PC-3 (cell line): ENCODE data around the gene RAB5B. TPM values are rescaled to one million over a fixed set of nuclear protein-coding genes. Genes with fewer than 3 reads are reported as not detected.
A peak's percentile ranks its signal among the peaks of the same experiment; 100 is the strongest.

Source experiments
- ATAC-seq: fragments of 200-7000 bp; cut with Tn5 transposase; 2 replicates; pipeline ENCODE4 v1.9.1; 2020; ENCODE audit warnings: mild to moderate bottlenecking, moderate library complexity
- BruUV-seq: library from RNA; stranded (reverse); fragments of 400-500 nt; replicated peaks from 2 replicates; lab custom pipeline; 2021; lab: Mats Ljungman, UMichigan
- CTCF ChIA-PET: fragments of 300-600 bp; sonication (Branson Sonifier 250); formaldehyde crosslinking; loops from one replicate; lab custom pipeline; 2022; ENCODE audit warnings: antibody characterized with exemption; lab: Charles Lee
- POLR2A ChIA-PET: fragments of 300-600 bp; sonication (Branson Sonifier 250); formaldehyde crosslinking; loops from one replicate; lab custom pipeline; 2022; ENCODE audit warnings: antibody characterized with exemption; ENCODE audit not compliant: unreplicated experiment; lab: Charles Lee
- DNase-seq: peaks from one replicate; pipeline ENCODE4 v3.0.0-alpha.2; 2015
- H2AFZ ChIP-seq: fragments of 300-600 bp; sonication (generic); 2 replicates; pipeline ENCODE4 v1.6.0; 2016; ENCODE audit warnings: antibody characterized with exemption, low read length
- H3F3A ChIP-seq: fragments of 300-600 bp; sonication (generic); one replicate; pipeline ENCODE4 v1.6.0; 2017; ENCODE audit warnings: antibody characterized with exemption, low read length, control low read depth, mild to moderate bottlenecking; ENCODE audit not compliant: unreplicated experiment
- H3K27ac ChIP-seq: fragments of 300-600 bp; sonication (generic); 2 replicates; pipeline ENCODE4 v1.5.1; 2016; ENCODE audit warnings: mild to moderate bottlenecking, low read length
- H3K27me3 ChIP-seq: fragments of 300-600 bp; sonication (generic); 2 replicates; pipeline ENCODE4 v1.6.1; 2016; ENCODE audit warnings: low read length, mixed read lengths
- H3K36me3 ChIP-seq: fragments of 300-600 bp; sonication (generic); 2 replicates; pipeline ENCODE4 v1.6.1; 2016; ENCODE audit warnings: low read depth, mixed run types, low read length, mixed read lengths
- H3K4me1 ChIP-seq: fragments of 300-600 bp; sonication (generic); 2 replicates; pipeline ENCODE4 v1.5.1; 2016; ENCODE audit warnings: low read length; ENCODE audit not compliant: insufficient read depth
- H3K4me2 ChIP-seq: fragments of 300-600 bp; sonication (generic); 2 replicates; pipeline ENCODE4 v1.6.0; 2016; ENCODE audit warnings: low read length
- H3K4me3 ChIP-seq: fragments of 300-600 bp; sonication (generic); 2 replicates; pipeline ENCODE4 v1.5.1; 2016; ENCODE audit warnings: mild to moderate bottlenecking, low read length, mixed read lengths
- H3K79me2 ChIP-seq: fragments of 300-600 bp; sonication (generic); 2 replicates; pipeline ENCODE4 v1.6.1; 2017; ENCODE audit warnings: low read length, mixed read lengths
- H3K9ac ChIP-seq: fragments of 300-600 bp; sonication (generic); 2 replicates; pipeline ENCODE4 v1.6.0; 2016; ENCODE audit warnings: mild to moderate bottlenecking, low read length
- H3K9me2 ChIP-seq: fragments of 300-600 bp; sonication (generic); replicated peaks from 2 replicates; pipeline ENCODE4 v1.6.1; 2016; ENCODE audit warnings: mixed run types, low read length, mixed read lengths
- H3K9me3 ChIP-seq: fragments of 300-600 bp; sonication (generic); 2 replicates; pipeline ENCODE4 v1.6.1; 2016; ENCODE audit warnings: low read length, mixed read lengths
- H4K20me1 ChIP-seq: fragments of 300-600 bp; sonication (generic); 2 replicates; pipeline ENCODE4 v1.6.1; 2016; ENCODE audit warnings: low read length, mixed read lengths
- EZH2 ChIP-seq: fragments of 300-600 bp; sonication (generic); IDR thresholded peaks from one replicate; pipeline ENCODE4 v1.6.1; 2017; ENCODE audit warnings: antibody characterized with exemption, mild to moderate bottlenecking, low read length; ENCODE audit not compliant: unreplicated experiment
- EZH2phosphoT487 ChIP-seq: fragments of 300-600 bp; sonication (generic); IDR thresholded peaks from 2 replicates; pipeline ENCODE4 v1.6.1; 2018; ENCODE audit warnings: mild to moderate bottlenecking, antibody characterized with exemption, low read length, borderline replicate concordance
- intact Hi-C: fragments of 100-400 bp; cut with micrococcal nuclease; formaldehyde crosslinking; loops from 2 replicates; pipeline ENCODE4 v1.9.0; 2023
- total RNA-seq: library from RNA; depleted of rRNA; stranded (reverse); fragments of >200 nt; gene quantifications from 2 replicates; pipeline ENCODE4 v1.2.3, GENCODE V29; 2014
- TF ChIP-seq, protein P1 (sequence below): fragments of 300-600 bp; sonication (generic); conservative IDR thresholded peaks from 2 replicates; pipeline ENCODE4 v1.5.1; 2017; ENCODE audit warnings: antibody characterized with exemption, low read depth, mild to moderate bottlenecking, low read length

RAB5B gene
- total RNA-seq, 1 experiment from 2014 or later: 48.8 TPM

GRCh38 chr12:56040151-56040550 is 66.3 kb downstream of the RAB5B start:
- Histone ChIP-seq H3K36me3 (peaks cover 24% of the 10 kb centered on the region), H2AFZ (no peak overlapping the region), H3K9ac (no peak overlapping the region), H3K79me2 (peaks cover 24% of the 10 kb centered on the region), H3K9me3 (no peaks in the 10 kb centered on the region), H3K4me2 (no peak overlapping the region), H3K27me3 (no peaks in the 10 kb centered on the region), H3K4me3 (no peak overlapping the region), H3K9me2 (no peaks in the 10 kb centered on the region), H4K20me1 (peaks cover 17% of the 10 kb centered on the region), H3K4me1 (peaks cover 19% of the 10 kb centered on the region), H3F3A (peaks cover 8% of the 10 kb centered on the region), H3K27ac (no peak overlapping the region)
- no TSS peak for BruUV-seq
- ChIA-PET POLR2A (no interaction called here), CTCF (interaction anchor here (1.0 kb wide), 1 partner anchor 43 kb away, joined by 3 read pairs; the partner anchor contains the start of gene SUOX)
- no peak for DNase-seq
- intact Hi-C loops: loop anchor here (2.0 kb wide), 1 partner anchor 67 kb away; no protein-coding TSS in a partner anchor
- no peak for ATAC-seq
- TF ChIP-seq, protein P1, sequence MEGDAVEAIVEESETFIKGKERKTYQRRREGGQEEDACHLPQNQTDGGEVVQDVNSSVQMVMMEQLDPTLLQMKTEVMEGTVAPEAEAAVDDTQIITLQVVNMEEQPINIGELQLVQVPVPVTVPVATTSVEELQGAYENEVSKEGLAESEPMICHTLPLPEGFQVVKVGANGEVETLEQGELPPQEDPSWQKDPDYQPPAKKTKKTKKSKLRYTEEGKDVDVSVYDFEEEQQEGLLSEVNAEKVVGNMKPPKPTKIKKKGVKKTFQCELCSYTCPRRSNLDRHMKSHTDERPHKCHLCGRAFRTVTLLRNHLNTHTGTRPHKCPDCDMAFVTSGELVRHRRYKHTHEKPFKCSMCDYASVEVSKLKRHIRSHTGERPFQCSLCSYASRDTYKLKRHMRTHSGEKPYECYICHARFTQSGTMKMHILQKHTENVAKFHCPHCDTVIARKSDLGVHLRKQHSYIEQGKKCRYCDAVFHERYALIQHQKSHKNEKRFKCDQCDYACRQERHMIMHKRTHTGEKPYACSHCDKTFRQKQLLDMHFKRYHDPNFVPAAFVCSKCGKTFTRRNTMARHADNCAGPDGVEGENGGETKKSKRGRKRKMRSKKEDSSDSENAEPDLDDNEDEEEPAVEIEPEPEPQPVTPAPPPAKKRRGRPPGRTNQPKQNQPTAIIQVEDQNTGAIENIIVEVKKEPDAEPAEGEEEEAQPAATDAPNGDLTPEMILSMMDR: no peak
- TF ChIP-seq EZH2 (no peak), EZH2phosphoT487 (no peak)

DNA sequence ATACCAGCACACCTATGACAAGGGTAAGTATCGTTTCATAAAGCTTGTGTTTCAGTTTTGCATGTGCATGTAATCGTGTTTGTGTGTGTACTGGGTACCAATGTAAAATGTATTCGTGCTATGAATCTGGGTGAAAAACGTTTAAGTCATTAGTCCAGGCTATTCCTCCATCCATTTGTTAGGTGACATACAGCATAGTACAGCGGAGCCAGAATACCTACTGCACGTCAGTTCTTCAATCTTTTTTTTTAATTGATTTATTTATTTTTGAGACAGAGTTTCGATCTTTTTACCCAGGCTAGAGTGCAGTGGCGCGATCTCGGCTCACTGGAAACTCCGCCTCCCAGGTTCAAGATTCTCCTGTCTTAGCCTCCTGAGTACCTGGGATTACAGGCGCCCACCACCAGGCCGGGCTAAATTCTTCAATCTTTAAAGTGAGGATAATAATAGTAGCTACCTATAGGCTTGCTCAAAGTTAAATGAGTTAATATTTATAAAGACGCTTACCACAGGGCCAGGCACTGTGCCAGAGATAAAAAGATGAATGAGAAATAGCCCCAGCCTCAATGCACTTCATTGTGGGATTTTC is 67.2 kb downstream of the RAB5B start:
- H3K9me2 ChIP-seq: no peaks in the 10 kb centered on the region
- no peaks in the 10 kb centered on the region for H3K27me3 ChIP-seq
- TSS peak; percentile 86 for BruUV-seq
- ChIA-PET POLR2A (no interaction called here), CTCF (interaction anchor here (1.0 kb wide), 1 partner anchor 44 kb away, joined by 3 read pairs; the partner anchor contains the start of gene SUOX)
- peaks cover 24% of the 10 kb centered on the region for H3K36me3 ChIP-seq
- peak overlapping the region; percentile 68 for H3K9ac ChIP-seq
- H2AFZ ChIP-seq: peak overlapping the region; percentile 77
- peak overlapping the region; percentile 55 for H3K27ac ChIP-seq
- H3K4me3 ChIP-seq: peak overlapping the region; percentile 66
- H3F3A ChIP-seq: peaks cover 15% of the 10 kb centered on the region
- DNase-seq: no peak
- no peaks in the 10 kb centered on the region for H3K9me3 ChIP-seq
- peaks cover 17% of the 10 kb centered on the region for H4K20me1 ChIP-seq
- TF ChIP-seq EZH2phosphoT487 (no peak), EZH2 (no peak)
- TF ChIP-seq, protein P1: no peak
- H3K79me2 ChIP-seq: peaks cover 24% of the 10 kb centered on the region
- peaks cover 19% of the 10 kb centered on the region for H3K4me1 ChIP-seq
- intact Hi-C loops: loop anchor here (1.0 to 2.0 kb wide), 3 partner anchors 44 to 85 kb away; partner anchors contain the start of gene SUOX
- peak overlapping the region; percentile 91 for H3K4me2 ChIP-seq
- ATAC-seq: peak; percentile 2; the same call in 1 of the 2 replicates
